ENCODE measurements around the gene NDUFAB1.

DNA sequence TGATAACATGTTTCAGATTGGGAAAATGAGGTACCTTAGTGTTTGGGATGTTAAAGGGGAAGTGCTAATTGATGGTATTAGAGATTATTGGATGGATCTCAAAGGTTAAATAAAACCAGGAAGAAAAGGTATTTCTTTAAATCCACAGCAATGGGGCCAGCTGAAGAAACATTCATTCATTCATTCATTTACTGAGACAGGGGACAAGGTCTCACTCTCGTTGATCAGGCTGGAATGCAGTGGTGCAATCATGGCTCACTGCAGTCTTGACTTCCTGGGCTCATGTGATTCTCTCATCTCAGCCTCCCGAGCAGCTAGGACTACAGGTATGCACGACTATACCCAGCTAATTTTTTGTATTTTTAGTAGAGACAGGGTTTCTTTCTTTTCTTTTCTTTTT lies 58.7 kb downstream of the NDUFAB1 start:
- TF ChIP-seq, protein P1, sequence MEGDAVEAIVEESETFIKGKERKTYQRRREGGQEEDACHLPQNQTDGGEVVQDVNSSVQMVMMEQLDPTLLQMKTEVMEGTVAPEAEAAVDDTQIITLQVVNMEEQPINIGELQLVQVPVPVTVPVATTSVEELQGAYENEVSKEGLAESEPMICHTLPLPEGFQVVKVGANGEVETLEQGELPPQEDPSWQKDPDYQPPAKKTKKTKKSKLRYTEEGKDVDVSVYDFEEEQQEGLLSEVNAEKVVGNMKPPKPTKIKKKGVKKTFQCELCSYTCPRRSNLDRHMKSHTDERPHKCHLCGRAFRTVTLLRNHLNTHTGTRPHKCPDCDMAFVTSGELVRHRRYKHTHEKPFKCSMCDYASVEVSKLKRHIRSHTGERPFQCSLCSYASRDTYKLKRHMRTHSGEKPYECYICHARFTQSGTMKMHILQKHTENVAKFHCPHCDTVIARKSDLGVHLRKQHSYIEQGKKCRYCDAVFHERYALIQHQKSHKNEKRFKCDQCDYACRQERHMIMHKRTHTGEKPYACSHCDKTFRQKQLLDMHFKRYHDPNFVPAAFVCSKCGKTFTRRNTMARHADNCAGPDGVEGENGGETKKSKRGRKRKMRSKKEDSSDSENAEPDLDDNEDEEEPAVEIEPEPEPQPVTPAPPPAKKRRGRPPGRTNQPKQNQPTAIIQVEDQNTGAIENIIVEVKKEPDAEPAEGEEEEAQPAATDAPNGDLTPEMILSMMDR (IDR thresholded peaks at IDR 0.05): no peak
- no peak for TF ChIP-seq POLR2A (IDR thresholded peaks at IDR 0.05)
